Liver (tissue), 9 donors: Measurements from ENCODE around the gene C2orf80. TPM values are rescaled to one million over a fixed set of nuclear protein-coding genes. Genes with fewer than 3 reads are reported as not detected.

Experiments used
- DNase-seq: peaks from one replicate; pipeline ENCODE4 v3.0.0-alpha.2; 2017; ENCODE audit warnings: low spot score
- H3K27ac ChIP-seq, 2 donors: one replicate each; pipeline ENCODE4 v1.7.0; 2013; ENCODE audit warnings: inconsistent platforms in 2 of 2, low read length in 2 of 2, control low read depth in 1 of 2, low read depth in 1 of 2, mild to moderate bottlenecking in 1 of 2
- H3K27me3 ChIP-seq, 4 donors: one replicate each; pipeline versions ENCODE4 v1.6.1 to v1.7.0; 2013; ENCODE audit warnings: low read length in 3 of 4, inconsistent platforms in 1 of 4, mild to moderate bottlenecking in 1 of 4, moderate library complexity in 1 of 4; ENCODE audit not compliant: control insufficient read depth in 4 of 4, insufficient read depth in 4 of 4
- H3K36me3 ChIP-seq, 4 donors: one replicate each; pipeline versions ENCODE4 v1.6.1 to v1.7.0; 2013; ENCODE audit warnings: low read length in 3 of 4, mild to moderate bottlenecking in 3 of 4, low read depth in 1 of 4, moderate library complexity in 1 of 4; ENCODE audit not compliant: control insufficient read depth in 4 of 4, insufficient read depth in 3 of 4
- H3K4me1 ChIP-seq, 4 donors: one replicate each; pipeline versions ENCODE4 v1.6.1 to v1.7.0; 2013; ENCODE audit warnings: low read length in 3 of 4, mild to moderate bottlenecking in 3 of 4, moderate library complexity in 1 of 4; ENCODE audit not compliant: control insufficient read depth in 4 of 4, insufficient read depth in 4 of 4
- H3K4me3 ChIP-seq, 3 donors: one replicate each; pipeline versions ENCODE4 v1.6.1 to v1.7.0; 2013; ENCODE audit warnings: low read length in 3 of 3, control low read depth in 1 of 3, low read depth in 1 of 3, mild to moderate bottlenecking in 1 of 3
- H3K9ac ChIP-seq, 2 donors: one replicate each; pipeline ENCODE4 v1.7.0; 2013; ENCODE audit warnings: low read length in 2 of 2, mild to moderate bottlenecking in 2 of 2, moderate library complexity in 2 of 2, control low read depth in 1 of 2, low read depth in 1 of 2
- H3K9me3 ChIP-seq, 4 donors: one replicate each; pipeline versions ENCODE4 v1.6.1 to v1.7.0; 2013; ENCODE audit warnings: low read length in 3 of 4; ENCODE audit not compliant: control insufficient read depth in 4 of 4
- ATF3 ChIP-seq: IDR thresholded peaks from 2 replicates; pipeline ENCODE4 v1.6.1; 2016; ENCODE audit warnings: antibody characterized with exemption
- CTCF ChIP-seq: fragments of 150-350 bp; IDR thresholded peaks from 2 replicates; pipeline ENCODE4 v1.5.1; 2017; ENCODE audit warnings: improper control_type of control experiment, low read depth, low read length; ENCODE audit not compliant: missing input control
- EGR1 ChIP-seq, 2 donors: IDR thresholded peaks; 2 replicates each; pipeline ENCODE4 v1.6.1; 2016 to 2018; ENCODE audit warnings: antibody characterized with exemption in 2 of 2, low read depth in 2 of 2
- FOXA1 ChIP-seq: IDR thresholded peaks from 2 replicates; pipeline ENCODE4 v1.6.1; 2016; ENCODE audit warnings: antibody characterized with exemption
- FOXA2 ChIP-seq: IDR thresholded peaks from 2 replicates; pipeline ENCODE4 v1.6.1; 2016; ENCODE audit warnings: antibody characterized with exemption
- GABPA ChIP-seq, 2 donors: IDR thresholded peaks in 1 of 2; conservative IDR thresholded peaks in 1 of 2; 2 replicates each; pipeline ENCODE4 v1.6.1; 2016; ENCODE audit warnings: antibody characterized with exemption in 2 of 2, mild to moderate bottlenecking in 1 of 2, moderate library complexity in 1 of 2
- HNF4A ChIP-seq, 2 donors: conservative IDR thresholded peaks; 2 replicates each; pipeline ENCODE4 v1.6.1; 2016; ENCODE audit warnings: antibody characterized with exemption in 2 of 2, mild to moderate bottlenecking in 2 of 2
- HNF4G ChIP-seq: IDR thresholded peaks from 2 replicates; pipeline ENCODE4 v1.6.1; 2016; ENCODE audit warnings: antibody characterized with exemption
- JUND ChIP-seq, 2 donors: IDR thresholded peaks; 2 replicates each; pipeline ENCODE4 v1.6.1; 2016; ENCODE audit warnings: antibody characterized with exemption in 2 of 2
- MAX ChIP-seq: IDR thresholded peaks from 2 replicates; pipeline ENCODE4 v1.6.1; 2016; ENCODE audit warnings: antibody characterized with exemption
- NR2F2 ChIP-seq: IDR thresholded peaks from 2 replicates; pipeline ENCODE4 v1.6.1; 2016; ENCODE audit warnings: antibody characterized with exemption
- RAD21 ChIP-seq, 2 donors: IDR thresholded peaks; 2 replicates each; pipeline ENCODE4 v1.6.1; 2016; ENCODE audit warnings: antibody characterized with exemption in 2 of 2, mild to moderate bottlenecking in 2 of 2
- REST ChIP-seq: IDR thresholded peaks from 2 replicates; pipeline ENCODE4 v1.6.1; 2016; ENCODE audit warnings: antibody characterized with exemption, mild to moderate bottlenecking
- RXRA ChIP-seq, 2 donors: IDR thresholded peaks; 2 replicates each; pipeline ENCODE4 v1.6.1; 2017 to 2018; ENCODE audit warnings: antibody characterized with exemption in 2 of 2, mild to moderate bottlenecking in 1 of 2
- SP1 ChIP-seq: IDR thresholded peaks from 2 replicates; pipeline ENCODE4 v1.6.1; 2018; ENCODE audit warnings: antibody characterized with exemption, mild to moderate bottlenecking
- TAF1 ChIP-seq: conservative IDR thresholded peaks from 2 replicates; pipeline ENCODE4 v1.6.1; 2016; ENCODE audit warnings: antibody characterized with exemption, mild to moderate bottlenecking
- YY1 ChIP-seq: IDR thresholded peaks from 2 replicates; pipeline ENCODE4 v1.6.1; 2016; ENCODE audit warnings: antibody characterized with exemption, mild to moderate bottlenecking
- ZBTB33 ChIP-seq: IDR thresholded peaks from 2 replicates; pipeline ENCODE4 v1.6.1; 2016; ENCODE audit warnings: antibody characterized with exemption
- WGBS: extraction: QIAGEN DNeasy Blood & Tissue Kit; methylation state at CpG from one replicate; pipeline ENCODE4 v1.1.7; 2013; 5-methylcytosine and 5-hydroxymethylcytosine counted together
- polyA plus RNA-seq, 2 donors: library from polyadenylated mRNA; stranded (reverse) in 1 of 2; unstranded in 1 of 2; fragments of 200-250 nt in 1 of 2; fragments of >200 nt in 1 of 2; fragmentation: Nextera tagmentation in 1 of 2; extraction: Ambion mirVana in 1 of 2; gene quantifications; one replicate each; pipeline versions ENCODE4 v1.2.1 to v1.2.3, GENCODE V29; 2013 to 2015
- total RNA-seq, 2 donors: library from RNA; depleted of rRNA; stranded (reverse); fragments of >200 nt; gene quantifications; one replicate each; pipeline ENCODE4 v1.2.3, GENCODE V29; 2014
- donor health status: healthy.
- donor health status: healthy.
- donor health status: healthy.
- donor health status: healthy.
- donor health status: healthy.

The C2orf80 gene
- total and polyA plus RNA-seq, 4 donors, result not detected

GRCh38 chr2:208208335-208209085 lies 18.7 kb upstream of the C2orf80 start:
- TF ChIP-seq HNF4G (no peak), SP1 (no peak), MAX (no peak), REST (no peak), GABPA (IDR thresholded peaks at IDR 0.05 in 1 of 2, conservative IDR thresholded peaks at IDR 0.05 in 1 of 2) (no peak), FOXA2 (no peak), RXRA (IDR thresholded peaks at IDR 0.05) (no peak), JUND (IDR thresholded peaks at IDR 0.05) (no peak), ATF3 (no peak), FOXA1 (no peak), EGR1 (IDR thresholded peaks at IDR 0.05; ENCODE audit: low read depth in 2 of 2) (no peak)
- H3K27me3 ChIP-seq, result no peaks in the 10 kb centered on the region
- H3K4me3 ChIP-seq, result no peak overlapping the region
- WGBS, result 96% methylated on average over 9 of the region's 9 CpGs
- H3K4me1 ChIP-seq, result peaks cover 0 to under 1% (median under 1%) of the 10 kb centered on the region in 4 donors
- H3K36me3 ChIP-seq, result no peaks in the 10 kb centered on the region
- no peak for DNase-seq
- no peak overlapping the region for H3K9ac ChIP-seq
- no peaks in the 10 kb centered on the region for H3K9me3 ChIP-seq
- H3K27ac ChIP-seq, result no peak overlapping the region

GRCh38 chr2:208207769-208208168 lies 17.9 kb upstream of the C2orf80 start:
- no peak for DNase-seq
- no peak overlapping the region for H3K4me3 ChIP-seq
- TF ChIP-seq RXRA (IDR thresholded peaks at IDR 0.05), result no peak
- TF ChIP-seq MAX, result no peak
- no peak for TF ChIP-seq EGR1 (IDR thresholded peaks at IDR 0.05; ENCODE audit: low read depth in 2 of 2)
- no peak for TF ChIP-seq SP1
- TF ChIP-seq YY1, result no peak
- TF ChIP-seq FOXA1, result no peak
- TF ChIP-seq NR2F2, result no peak
- TF ChIP-seq ZBTB33, result no peak
- no peak for TF ChIP-seq JUND (IDR thresholded peaks at IDR 0.05)
- no peak for TF ChIP-seq REST
- TF ChIP-seq FOXA2, result no peak
- no peak for TF ChIP-seq HNF4A (conservative IDR thresholded peaks at IDR 0.05)
- no peak for TF ChIP-seq GABPA (IDR thresholded peaks at IDR 0.05 in 1 of 2, conservative IDR thresholded peaks at IDR 0.05 in 1 of 2)
- TF ChIP-seq TAF1, result no peak
- TF ChIP-seq RAD21 (IDR thresholded peaks at IDR 0.05), result no peak
- TF ChIP-seq CTCF, result no peak
- TF ChIP-seq HNF4G, result no peak
- 45% methylated on average over 3 of the region's 3 CpGs for WGBS
- no peaks in the 10 kb centered on the region for H3K4me1 ChIP-seq
- no peaks in the 10 kb centered on the region for H3K36me3 ChIP-seq
- no peak overlapping the region for H3K9ac ChIP-seq
- H3K27ac ChIP-seq, result no peak overlapping the region
- H3K9me3 ChIP-seq, result no peaks in the 10 kb centered on the region
- H3K27me3 ChIP-seq, result no peaks in the 10 kb centered on the region
